GM12878 (cell line): ENCODE data around the gene FGF1. TPM values are rescaled to one million over a fixed set of nuclear protein-coding genes. Genes with fewer than 3 reads are reported as not detected.

Experiments
- ATAC-seq: fragments of 200-7000 bp; cut with Tn5 transposase; 3 replicates; pipeline ENCODE4 v1.9.1; 2020; ENCODE audit warnings: mild to moderate bottlenecking, moderate library complexity
- BruUV-seq: library from RNA; stranded (reverse); fragments of 400-500 nt; replicated peaks from 2 replicates; lab custom pipeline; 2021; lab: Mats Ljungman, UMichigan
- CTCF ChIA-PET: fragments of 300-600 bp; sonication (Branson Sonifier 250); formaldehyde crosslinking; extraction: SDS; loops from one replicate; lab custom pipeline; 2021; ENCODE audit warnings: inconsistent platforms; lab: Yijun Ruan, JAX
- POLR2A ChIA-PET: fragments of 350-600 bp; formaldehyde crosslinking; extraction: SDS; loops from one replicate; lab custom pipeline; 2021; ENCODE audit warnings: inconsistent platforms; lab: Charles Lee
- RAD21 ChIA-PET: fragments of 300-600 bp; sonication (Branson Sonifier 250); formaldehyde crosslinking; loops from one replicate; lab custom pipeline; 2023; ENCODE audit warnings: antibody characterized with exemption; ENCODE audit not compliant: unreplicated experiment; lab: Charles Lee
- SMC1A ChIA-PET: fragments of 300-600 bp; sonication (Branson Sonifier 250); formaldehyde crosslinking; loops from one replicate; lab custom pipeline; 2023; ENCODE audit not compliant: unreplicated experiment, uncharacterized antibody; lab: Charles Lee
- DNase-seq: peaks from one replicate; pipeline ENCODE4 v3.0.0-alpha.2; 2011; ENCODE audit warnings: low read depth, low spot score
- FAIRE-seq: peaks from 3 replicates; lab custom pipeline; 2011; peaks lifted over from hg19 to GRCh38; lab: Jason Lieb, UNC
- H2AFZ ChIP-seq: 2 replicates; pipeline ENCODE4 v1.6.0; 2011; ENCODE audit warnings: low read depth, low read length, control low read depth; ENCODE audit not compliant: control insufficient read depth
- H3K27ac ChIP-seq: 2 replicates; pipeline ENCODE4 v1.5.1; 2011; ENCODE audit warnings: control low read depth; ENCODE audit not compliant: control insufficient read depth, insufficient read depth
- H3K27me3 ChIP-seq, 2 experiments: replicated peaks in 1 of 2; 2 replicates each; pipeline versions ENCODE4 v1.6.0 to v1.6.1; 2011; ENCODE audit warnings: low read length in 1 of 2; ENCODE audit not compliant: control insufficient read depth in 2 of 2, insufficient read depth in 2 of 2
- H3K36me3 ChIP-seq, 2 experiments: 2 replicates each; pipeline ENCODE4 v1.5.1; 2011; ENCODE audit warnings: low read length in 1 of 2; ENCODE audit not compliant: control insufficient read depth in 2 of 2, insufficient read depth in 2 of 2
- H3K4me1 ChIP-seq: 2 replicates; pipeline ENCODE4 v1.6.1; 2011; ENCODE audit warnings: mild to moderate bottlenecking, low read length, moderate library complexity, mixed read lengths; ENCODE audit not compliant: control insufficient read depth, insufficient read depth
- H3K4me2 ChIP-seq: 2 replicates; pipeline ENCODE4 v1.6.0; 2011; ENCODE audit warnings: control low read depth; ENCODE audit not compliant: control insufficient read depth, insufficient read depth
- H3K4me3 ChIP-seq: fragments of 200-600 bp; sonication (generic); 2 replicates; pipeline ENCODE4 v1.5.1; 2016
- H3K79me2 ChIP-seq: 2 replicates; pipeline ENCODE4 v1.6.0; 2011; ENCODE audit warnings: low read length; ENCODE audit not compliant: control insufficient read depth, insufficient read depth
- H3K9ac ChIP-seq: 2 replicates; pipeline ENCODE4 v1.8.0; 2011; ENCODE audit warnings: low read length, control low read depth, mixed read lengths; ENCODE audit not compliant: control insufficient read depth, insufficient read depth
- H3K9me3 ChIP-seq: replicated peaks from 3 replicates; pipeline ENCODE4 v1.5.1; 2011; ENCODE audit warnings: mild to moderate bottlenecking, low read length; ENCODE audit not compliant: control insufficient read depth, insufficient read depth
- H4K20me1 ChIP-seq: 2 replicates; pipeline ENCODE4 v1.6.0; 2011; ENCODE audit not compliant: control insufficient read depth, insufficient read depth
- CHD1 ChIP-seq: IDR thresholded peaks from 2 replicates; pipeline ENCODE4 v1.6.1; 2012; ENCODE audit warnings: low read depth, low read length, improper control_type of control experiment
- IRF4 ChIP-seq: IDR thresholded peaks from 2 replicates; pipeline ENCODE4 v1.6.1; 2011; ENCODE audit warnings: low read depth, low read length
- MYB ChIP-seq: fragments of 150-350 bp; IDR thresholded peaks from 2 replicates; pipeline ENCODE4 v1.6.1; 2014; ENCODE audit warnings: mild to moderate bottlenecking, low read depth, low read length, borderline replicate concordance
- NFIC ChIP-seq: IDR thresholded peaks from 2 replicates; pipeline ENCODE4 v1.6.1; 2012; ENCODE audit warnings: low read depth, mild to moderate bottlenecking, inconsistent platforms, low read length, moderate library complexity
- NFYA ChIP-seq: IDR thresholded peaks from 2 replicates; pipeline ENCODE4 v1.6.1; 2011; ENCODE audit warnings: low read depth, mild to moderate bottlenecking, low read length, improper control_type of control experiment, borderline replicate concordance
- NRF1 ChIP-seq: conservative IDR thresholded peaks from 2 replicates; pipeline ENCODE4 v1.6.1; 2011; ENCODE audit warnings: mild to moderate bottlenecking, low read depth, low read length, improper control_type of control experiment
- RAD21 ChIP-seq: IDR thresholded peaks from 2 replicates; pipeline ENCODE4 v1.6.1; 2011; ENCODE audit warnings: mild to moderate bottlenecking, low read depth, low read length, moderate library complexity; ENCODE audit not compliant: insufficient read depth
- ZBED1 ChIP-seq: IDR thresholded peaks from 2 replicates; pipeline ENCODE4 v1.6.1; 2016; ENCODE audit warnings: borderline replicate concordance
- ZNF274 ChIP-seq: IDR thresholded peaks from one replicate; pipeline ENCODE4 v1.8.0; 2011; ENCODE audit not compliant: insufficient read length, insufficient read depth
- WGBS: methylation state at CpG from one replicate; pipeline ENCODE4 v1.1.6; 2016; ENCODE audit warnings: low lambda C conversion rate; ENCODE audit not compliant: insufficient replicate concordance, insufficient coverage; ENCODE audit errors: missing lambda C conversion rate; 5-methylcytosine and 5-hydroxymethylcytosine counted together
- in situ Hi-C: fragments of 300-500 bp; cut with MboI; formaldehyde crosslinking; loops from 9 replicates; pipeline ENCODE4 v1.14.3; 2018; ENCODE audit warnings: mixed read lengths
- intact Hi-C: fragments of 100-400 bp; cut with micrococcal nuclease; formaldehyde crosslinking; loops from one replicate; pipeline ENCODE4 v1.14.2; 2022; ENCODE audit not compliant: unreplicated experiment
- polyA plus RNA-seq, 11 experiments: library from polyadenylated mRNA; depleted of rRNA in 4 of 11; unstranded in 6 of 11; stranded (reverse) in 5 of 11; fragments of >200 nt; fragmentation: Nextera tagmentation in 4 of 11; fragmentation: Illumina TruSeq in 1 of 11; extraction: Ambion mirVana in 4 of 11; extraction: Trizol in 1 of 11; gene quantifications; 1 replicate in 1 of 11; 2 replicates in 10 of 11; pipeline versions ENCODE4 v1.2.1 to v1.2.3, GENCODE V29; 2011 to 2016; ENCODE audit warnings: inconsistent platforms in 2 of 11, missing spikeins in 2 of 11, low read depth in 1 of 11
- total RNA-seq, 4 experiments: library from RNA; depleted of rRNA in 3 of 4; stranded (reverse); fragments of >200 nt in 3 of 4; fragmentation: Illumina TruSeq in 1 of 4; extraction: Trizol in 1 of 4; gene quantifications; 2 replicates each; pipeline versions ENCODE4 v1.2.1 to v1.2.3, GENCODE V29; 2013 to 2021
- TF ChIP-seq, protein P1 (sequence below): fragments of 450-650 bp; IDR thresholded peaks from 2 replicates; pipeline ENCODE4 v1.6.1; 2017; ENCODE audit warnings: antibody characterized with exemption, mild to moderate bottlenecking, moderate library complexity
- TF ChIP-seq, protein P2 (sequence below): IDR thresholded peaks from 2 replicates; pipeline ENCODE4 v1.6.1; 2012; ENCODE audit warnings: mild to moderate bottlenecking, low read depth, low read length

Gene FGF1
- total and polyA plus RNA-seq, 10 of the 15 experiments (the other 5 are each of a cell fraction or from before 2014, with no cell fraction given) = not detected

DNA sequence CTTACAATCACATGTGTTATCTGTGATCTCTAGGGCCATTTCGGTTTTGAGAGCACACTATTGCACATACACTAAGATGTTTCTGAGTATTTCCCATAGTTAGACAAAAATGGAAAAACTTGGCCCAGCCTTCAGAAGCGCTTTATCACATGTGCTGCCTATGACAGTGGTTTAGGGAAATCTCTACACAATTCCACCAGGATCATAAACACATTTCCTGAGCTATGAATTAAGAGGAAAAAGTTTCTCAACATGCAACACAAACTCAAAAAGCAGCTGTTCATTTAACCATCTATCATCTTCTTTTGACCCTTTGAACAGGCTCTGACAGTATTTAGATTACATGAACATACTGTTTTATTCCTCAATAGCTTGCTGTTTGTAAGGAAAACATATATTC lies 15.1 kb downstream of the FGF1 start:
- ChIA-PET RAD21 (interaction anchor here (0.5 kb wide), 1 partner anchor 528 kb away, joined by 3 read pairs; no protein-coding TSS in a partner anchor), CTCF (interaction anchor here (1.0 to 1.2 kb wide), 2 partner anchors 15 to 42 kb away, joined by 3 to 6 read pairs; no protein-coding TSS in a partner anchor), SMC1A (interaction anchor here (0.7 to 1.2 kb wide), 2 partner anchors 15 to 18 kb away, joined by 3 read pairs; no protein-coding TSS in a partner anchor), POLR2A (no interaction called here)
- no peak for TF ChIP-seq NFYA
- H3K36me3 ChIP-seq = no peaks in the 10 kb centered on the region
- FAIRE-seq = no peak
- H2AFZ ChIP-seq = no peak overlapping the region
- no peak for DNase-seq
- ATAC-seq = no peak
- no peak overlapping the region for H3K4me2 ChIP-seq
- intact Hi-C loops = no loop called here
- no peak overlapping the region for H3K27ac ChIP-seq
- WGBS = 17% methylated on average over 2 of the region's 2 CpGs
- no peaks in the 10 kb centered on the region for H3K79me2 ChIP-seq
- H3K4me1 ChIP-seq = no peaks in the 10 kb centered on the region
- BruUV-seq = no TSS peak
- no peaks in the 10 kb centered on the region for H3K9me3 ChIP-seq
- in situ Hi-C loops = no loop called here
- H3K27me3 ChIP-seq = peaks cover 0 to 2% of the 10 kb centered on the region in 2 experiments; a peak in 2 of 4 replicates
- no peak overlapping the region for H3K9ac ChIP-seq
- no peaks in the 10 kb centered on the region for H4K20me1 ChIP-seq
- H3K4me3 ChIP-seq = no peak overlapping the region

DNA sequence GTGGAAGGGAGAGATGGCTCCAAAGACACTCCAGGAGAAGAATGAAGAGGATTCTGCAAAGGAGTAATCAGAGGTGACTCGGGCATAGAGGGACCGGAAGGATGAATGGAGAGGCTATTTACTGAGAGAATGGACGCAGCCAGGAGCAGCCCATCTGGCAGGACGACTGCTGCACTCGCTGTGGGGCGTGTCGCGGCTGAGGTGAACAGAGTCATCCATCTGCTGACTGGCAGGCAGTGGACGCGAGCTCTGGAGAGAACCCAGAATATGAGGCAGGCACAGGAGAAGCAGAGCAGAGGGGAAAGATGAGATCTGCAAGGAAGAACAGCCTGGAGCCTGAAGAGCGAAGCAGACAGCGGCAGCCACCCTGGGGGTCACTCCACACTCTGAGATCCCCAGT lies 16.4 kb downstream of the FGF1 start:
- Histone ChIP-seq H3K4me1 (no peaks in the 10 kb centered on the region), H3K27me3 (no peaks in the 10 kb centered on the region; a peak in 2 of 4 replicates), H3K9me3 (no peaks in the 10 kb centered on the region), H2AFZ (no peak overlapping the region), H3K9ac (no peak overlapping the region), H3K4me3 (no peak overlapping the region), H3K79me2 (no peaks in the 10 kb centered on the region), H4K20me1 (no peaks in the 10 kb centered on the region), H3K4me2 (no peak overlapping the region), H3K27ac (no peak overlapping the region), H3K36me3 (no peaks in the 10 kb centered on the region)
- ATAC-seq (no peak), FAIRE-seq (no peak), DNase-seq (no peak)
- no TSS peak for BruUV-seq
- intact Hi-C loops = no loop called here
- RAD21 ChIA-PET = no interaction called here
- in situ Hi-C loops = no loop called here
- POLR2A ChIA-PET = no interaction called here
- SMC1A ChIA-PET = no interaction called here
- CTCF ChIA-PET = interaction anchor here (1.5 kb wide), 1 partner anchor 14 kb away, joined by 6 read pairs; no protein-coding TSS in a partner anchor
- 39% methylated on average over 12 of the region's 12 CpGs for WGBS
- TF ChIP-seq NRF1 (no peak), ZNF274 (no peak), NFIC (no peak), IRF4 (no peak), RAD21 (no peak), ZBED1 (no peak), MYB (no peak), CHD1 (no peak)
- TF ChIP-seq, protein P1, sequence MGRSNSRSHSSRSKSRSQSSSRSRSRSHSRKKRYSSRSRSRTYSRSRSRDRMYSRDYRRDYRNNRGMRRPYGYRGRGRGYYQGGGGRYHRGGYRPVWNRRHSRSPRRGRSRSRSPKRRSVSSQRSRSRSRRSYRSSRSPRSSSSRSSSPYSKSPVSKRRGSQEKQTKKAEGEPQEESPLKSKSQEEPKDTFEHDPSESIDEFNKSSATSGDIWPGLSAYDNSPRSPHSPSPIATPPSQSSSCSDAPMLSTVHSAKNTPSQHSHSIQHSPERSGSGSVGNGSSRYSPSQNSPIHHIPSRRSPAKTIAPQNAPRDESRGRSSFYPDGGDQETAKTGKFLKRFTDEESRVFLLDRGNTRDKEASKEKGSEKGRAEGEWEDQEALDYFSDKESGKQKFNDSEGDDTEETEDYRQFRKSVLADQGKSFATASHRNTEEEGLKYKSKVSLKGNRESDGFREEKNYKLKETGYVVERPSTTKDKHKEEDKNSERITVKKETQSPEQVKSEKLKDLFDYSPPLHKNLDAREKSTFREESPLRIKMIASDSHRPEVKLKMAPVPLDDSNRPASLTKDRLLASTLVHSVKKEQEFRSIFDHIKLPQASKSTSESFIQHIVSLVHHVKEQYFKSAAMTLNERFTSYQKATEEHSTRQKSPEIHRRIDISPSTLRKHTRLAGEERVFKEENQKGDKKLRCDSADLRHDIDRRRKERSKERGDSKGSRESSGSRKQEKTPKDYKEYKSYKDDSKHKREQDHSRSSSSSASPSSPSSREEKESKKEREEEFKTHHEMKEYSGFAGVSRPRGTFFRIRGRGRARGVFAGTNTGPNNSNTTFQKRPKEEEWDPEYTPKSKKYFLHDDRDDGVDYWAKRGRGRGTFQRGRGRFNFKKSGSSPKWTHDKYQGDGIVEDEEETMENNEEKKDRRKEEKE = no peak
- TF ChIP-seq, protein P2, sequence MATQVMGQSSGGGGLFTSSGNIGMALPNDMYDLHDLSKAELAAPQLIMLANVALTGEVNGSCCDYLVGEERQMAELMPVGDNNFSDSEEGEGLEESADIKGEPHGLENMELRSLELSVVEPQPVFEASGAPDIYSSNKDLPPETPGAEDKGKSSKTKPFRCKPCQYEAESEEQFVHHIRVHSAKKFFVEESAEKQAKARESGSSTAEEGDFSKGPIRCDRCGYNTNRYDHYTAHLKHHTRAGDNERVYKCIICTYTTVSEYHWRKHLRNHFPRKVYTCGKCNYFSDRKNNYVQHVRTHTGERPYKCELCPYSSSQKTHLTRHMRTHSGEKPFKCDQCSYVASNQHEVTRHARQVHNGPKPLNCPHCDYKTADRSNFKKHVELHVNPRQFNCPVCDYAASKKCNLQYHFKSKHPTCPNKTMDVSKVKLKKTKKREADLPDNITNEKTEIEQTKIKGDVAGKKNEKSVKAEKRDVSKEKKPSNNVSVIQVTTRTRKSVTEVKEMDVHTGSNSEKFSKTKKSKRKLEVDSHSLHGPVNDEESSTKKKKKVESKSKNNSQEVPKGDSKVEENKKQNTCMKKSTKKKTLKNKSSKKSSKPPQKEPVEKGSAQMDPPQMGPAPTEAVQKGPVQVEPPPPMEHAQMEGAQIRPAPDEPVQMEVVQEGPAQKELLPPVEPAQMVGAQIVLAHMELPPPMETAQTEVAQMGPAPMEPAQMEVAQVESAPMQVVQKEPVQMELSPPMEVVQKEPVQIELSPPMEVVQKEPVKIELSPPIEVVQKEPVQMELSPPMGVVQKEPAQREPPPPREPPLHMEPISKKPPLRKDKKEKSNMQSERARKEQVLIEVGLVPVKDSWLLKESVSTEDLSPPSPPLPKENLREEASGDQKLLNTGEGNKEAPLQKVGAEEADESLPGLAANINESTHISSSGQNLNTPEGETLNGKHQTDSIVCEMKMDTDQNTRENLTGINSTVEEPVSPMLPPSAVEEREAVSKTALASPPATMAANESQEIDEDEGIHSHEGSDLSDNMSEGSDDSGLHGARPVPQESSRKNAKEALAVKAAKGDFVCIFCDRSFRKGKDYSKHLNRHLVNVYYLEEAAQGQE = no peak
